SK-N-SH (cell line): ENCODE measurements around the gene SLC49A3.

Experiments used
- CTCF ChIP-seq: fragments of 200-600 bp; sonication (generic); IDR thresholded peaks from 2 replicates; pipeline ENCODE4 v1.6.1; 2017; ENCODE audit warnings: antibody characterized with exemption, mild to moderate bottlenecking, moderate library complexity
- EP300 ChIP-seq, 2 experiments: IDR thresholded peaks; 2 replicates each; pipeline versions ENCODE4 v1.4.0 to v1.6.1; 2012; ENCODE audit warnings: borderline replicate concordance in 1 of 2, low read depth in 1 of 2, low read length in 1 of 2
- IRF3 ChIP-seq: fragments of 150-350 bp; IDR thresholded peaks from 2 replicates; pipeline ENCODE4 v1.6.1; 2016; ENCODE audit warnings: mild to moderate bottlenecking, low read depth, low read length
- MAX ChIP-seq: IDR thresholded peaks from 2 replicates; pipeline ENCODE4 v1.4.0; 2012; ENCODE audit warnings: low read depth
- MXI1 ChIP-seq: IDR thresholded peaks from 2 replicates; pipeline ENCODE4 v1.6.1; 2012; ENCODE audit warnings: mild to moderate bottlenecking, low read depth, low read length, improper control_type of control experiment
- POLR2AphosphoS5 ChIP-seq: IDR thresholded peaks from 2 replicates; pipeline ENCODE4 v1.6.1; 2012; ENCODE audit warnings: low read depth, low read length
- RFX5 ChIP-seq: IDR thresholded peaks from 2 replicates; pipeline ENCODE4 v1.6.1; 2012; ENCODE audit warnings: mild to moderate bottlenecking, improper control_type of control experiment, low read length
- RXRA ChIP-seq: IDR thresholded peaks from 2 replicates; pipeline ENCODE4 v1.4.0; 2012; ENCODE audit warnings: low read depth, mild to moderate bottlenecking, borderline replicate concordance
- SIN3A ChIP-seq: IDR thresholded peaks from 2 replicates; pipeline ENCODE4 v1.6.1; 2012; ENCODE audit warnings: low read depth, mild to moderate bottlenecking, low read length, moderate library complexity, borderline replicate concordance
- TEAD4 ChIP-seq: IDR thresholded peaks from 2 replicates; pipeline ENCODE4 v1.4.0; 2012; ENCODE audit warnings: mild to moderate bottlenecking, borderline replicate concordance; ENCODE audit not compliant: insufficient read depth
- ZBTB33 ChIP-seq: IDR thresholded peaks from 2 replicates; pipeline ENCODE4 v1.4.0; 2012; ENCODE audit warnings: low read depth, borderline replicate concordance

- TF ChIP-seq MAX (no peak), SIN3A (no peak), POLR2AphosphoS5 (no peak), CTCF (no peak), IRF3 (no peak), RFX5 (no peak), RXRA (no peak), ZBTB33 (no peak), MXI1 (no peak), TEAD4 (no peak), EP300 (IDR thresholded peaks at IDR 0.05; ENCODE audit: borderline replicate concordance in 1 of 2, low read depth in 1 of 2, low read length in 1 of 2) (no peak)
These were observed 11.0 kb upstream of the SLC49A3 start for GRCh38 chr4:699816-700580.
